H54 (cell line): ENCODE measurements around the gene MAVS.
"Not testable (repeated sequence)": the region's sequence is repeated elsewhere in the genome, so short reads cannot be mapped to it uniquely, and the experiment has no call there.

Experiments used
- DNase-seq: peaks from one replicate; pipeline ENCODE4 v3.0.0; 2011; ENCODE audit warnings: low spot score, mixed read lengths; ENCODE audit not compliant: insufficient read length
- FAIRE-seq: peaks from 3 replicates; lab custom pipeline; 2011; peaks lifted over from hg19 to GRCh38; lab: Jason Lieb, UNC
- POLR2A ChIP-seq: IDR thresholded peaks from 2 replicates; pipeline ENCODE4 v1.6.1; 2011; ENCODE audit warnings: low read depth, mild to moderate bottlenecking, low read length

MAVS gene

GRCh38 chr20:3874194-3874844 lies 27.7 kb downstream of the MAVS start:
- no peak for TF ChIP-seq POLR2A
- no peak for DNase-seq
- no peak for FAIRE-seq

GRCh38 chr20:3875378-3875974 lies 28.8 kb downstream of the MAVS start:
- no peak for TF ChIP-seq POLR2A
- FAIRE-seq (no peak), DNase-seq (no peak)

GRCh38 chr20:3876000-3876399 lies 29.4 kb downstream of the MAVS start:
- no peak for TF ChIP-seq POLR2A
- FAIRE-seq (no peak), DNase-seq (no peak)

DNA sequence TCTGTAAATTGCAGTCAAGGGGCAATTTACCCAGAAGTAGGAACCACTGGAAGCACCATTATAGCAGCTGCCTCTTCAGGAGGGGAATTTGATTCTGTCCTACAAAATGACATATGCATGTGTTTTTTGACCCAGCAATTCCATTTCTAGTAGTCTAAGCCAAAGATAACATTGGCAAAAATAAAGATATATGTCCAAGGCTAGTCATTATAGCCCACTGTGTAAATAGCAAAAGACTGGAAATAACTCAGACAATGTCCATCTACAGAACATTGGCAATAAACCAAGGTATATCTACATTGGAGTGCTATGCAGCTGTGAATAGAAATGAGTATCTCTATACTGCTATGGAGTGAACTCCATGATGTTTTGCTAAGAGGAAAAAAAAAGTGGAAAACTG lies 30.0 kb downstream of the MAVS start:
- TF ChIP-seq POLR2A, result no peak
- FAIRE-seq (no peak), DNase-seq (no peak)

DNA sequence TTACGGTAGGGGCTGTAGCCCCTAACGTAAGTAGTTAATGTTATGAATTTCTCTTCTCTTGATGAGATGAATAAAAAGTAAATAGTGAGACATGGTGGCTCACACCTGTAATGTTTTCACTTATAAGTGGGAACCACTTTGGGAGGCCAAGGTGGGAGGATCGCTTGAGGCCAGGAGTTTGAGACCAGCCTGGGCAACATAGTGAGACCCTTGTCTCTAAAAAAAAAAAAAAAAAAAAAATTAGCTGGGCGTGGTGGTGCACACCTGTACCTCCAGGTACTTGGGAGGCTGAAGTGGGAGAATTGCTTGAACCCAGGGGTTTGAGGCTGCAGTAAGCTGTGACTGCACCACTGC lies 32.3 kb downstream of the MAVS start:
- not testable (repeated sequence) for FAIRE-seq, DNase-seq

- FAIRE-seq, result no peak
- TF ChIP-seq POLR2A, result no peak
These were observed 39.1 kb downstream of the MAVS start for GRCh38 chr20:3885715-3886114.

GRCh38 chr20:3887876-3888620 lies 41.4 kb downstream of the MAVS start:
- no peak for DNase-seq
- FAIRE-seq, result no peak
- no peak for TF ChIP-seq POLR2A

More at GRCh38 chr20:3885715-3886114, 39.1 kb downstream of the MAVS start:
- DNase-seq, result no peak

DNA sequence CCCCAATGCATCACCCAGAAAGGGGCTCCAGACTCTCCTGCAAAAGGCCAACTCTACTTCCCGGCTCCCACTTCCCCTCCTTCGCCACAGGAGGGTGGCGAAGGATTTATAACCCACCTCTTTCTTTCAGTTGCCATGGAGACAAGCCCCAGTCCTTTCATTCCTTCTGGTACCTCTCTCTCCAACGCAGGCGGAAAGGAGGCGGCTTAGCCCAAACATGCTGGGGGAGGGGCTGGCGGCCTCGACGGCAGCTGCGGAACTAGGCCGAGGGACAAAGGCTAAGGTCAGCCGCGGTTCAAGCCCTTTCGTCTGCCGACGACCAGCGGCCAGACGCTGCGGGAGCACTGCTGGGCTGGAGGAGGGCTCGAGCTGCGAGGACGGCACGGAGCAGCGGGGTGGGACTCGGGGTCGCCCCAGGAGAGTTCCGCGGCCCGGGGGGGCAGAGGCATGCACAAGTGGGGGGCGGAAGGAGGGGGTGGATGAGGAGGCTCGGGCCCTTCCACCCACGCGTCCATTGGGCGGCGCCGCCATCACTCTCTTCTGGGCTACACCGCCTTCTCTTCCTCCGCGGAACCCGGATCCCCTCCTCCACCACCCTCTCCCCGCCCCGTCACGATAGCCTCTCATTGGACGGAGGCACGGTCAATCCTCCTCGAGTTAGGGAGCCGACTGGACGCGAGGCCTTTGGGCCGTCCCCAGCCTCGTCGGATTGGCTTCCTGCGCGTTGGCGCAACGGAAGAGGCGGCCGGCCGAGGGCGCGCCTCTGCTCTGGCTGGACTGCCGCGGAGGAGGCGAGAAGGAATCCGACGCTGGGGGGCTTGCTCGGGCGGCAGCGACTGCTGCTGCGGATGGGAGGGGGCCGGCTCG lies 42.2 kb downstream of the MAVS start, which contains the start of gene PANK2:
PANK2 (plus strand) TSS at position 766 of the 867 bp plus-strand sequence.
- no peak for FAIRE-seq
- peak; percentile 72 for TF ChIP-seq POLR2A
- DNase-seq, result peak; percentile 97

GRCh38 chr20:3889489-3890397 lies 43.1 kb downstream of the MAVS start:
- FAIRE-seq (no peak), DNase-seq (no peak)
- TF ChIP-seq POLR2A, result no peak

GRCh38 chr20:3890398-3890751 lies 43.7 kb downstream of the MAVS start:
- no peak for TF ChIP-seq POLR2A
- FAIRE-seq (no peak), DNase-seq (no peak)

DNA sequence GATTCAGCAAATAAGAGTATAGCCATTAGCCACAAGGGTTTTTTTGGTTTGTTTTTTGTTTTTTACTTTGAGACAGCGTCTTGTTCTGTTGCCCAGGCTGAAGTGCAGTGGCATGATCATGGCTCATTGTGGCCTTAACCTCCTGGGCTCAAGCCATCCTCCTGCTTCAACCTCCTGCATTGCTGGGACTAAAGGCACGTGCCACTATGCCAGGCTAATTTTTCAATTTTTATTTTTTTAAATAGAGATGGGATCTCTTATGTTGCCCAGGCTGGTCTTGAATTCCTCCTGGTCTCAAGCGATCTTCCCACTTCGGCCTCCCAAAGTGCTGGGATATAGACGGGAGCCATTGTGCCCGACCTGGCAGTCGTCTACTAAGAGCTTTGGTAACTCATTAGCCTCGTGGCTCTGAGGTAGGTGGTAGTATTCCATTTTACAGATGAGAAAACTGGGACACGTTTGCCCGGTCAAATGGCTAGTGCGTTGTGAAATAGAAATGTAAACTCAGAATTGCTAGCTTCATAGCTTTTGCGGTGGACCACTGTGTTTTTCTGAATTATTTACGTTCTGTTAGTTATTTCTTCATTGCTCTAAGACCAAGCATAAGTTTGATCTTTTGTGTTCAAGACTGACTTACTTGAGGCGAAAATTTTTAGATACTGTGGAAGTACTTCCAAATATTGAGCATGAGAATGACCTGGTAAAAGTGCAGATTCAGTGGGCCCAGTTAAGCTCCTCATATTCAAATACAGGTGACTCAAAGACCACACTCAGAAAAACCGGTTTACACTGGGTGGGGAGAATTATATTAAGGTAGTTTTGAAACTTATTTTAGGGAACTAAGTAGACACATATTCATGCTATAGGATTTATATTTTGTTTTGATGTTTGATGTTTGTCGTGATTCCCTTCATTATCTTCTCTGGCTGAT lies 44.6 kb downstream of the MAVS start:
- no peak for TF ChIP-seq POLR2A
- DNase-seq, result no peak
- no peak for FAIRE-seq

DNA sequence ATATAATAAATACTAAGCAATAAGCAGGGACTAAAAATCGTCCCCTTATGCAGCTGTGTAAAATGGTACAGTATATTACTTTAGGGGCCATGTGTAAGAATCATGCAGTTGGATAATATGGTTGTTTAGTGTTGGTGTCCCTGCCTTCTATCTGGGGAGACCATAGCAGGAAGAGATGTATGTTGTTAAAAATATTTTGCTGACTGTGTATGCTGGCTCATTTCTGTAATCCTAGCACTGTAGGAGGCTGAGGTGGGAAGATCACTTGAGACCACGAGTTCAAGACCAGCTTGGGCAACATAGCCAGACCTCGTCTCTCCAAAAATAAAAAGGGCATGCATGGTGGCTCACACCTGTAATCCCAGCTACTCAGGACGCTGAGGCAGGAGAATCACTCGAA lies 48.2 kb downstream of the MAVS start:
- TF ChIP-seq POLR2A, result no peak
- DNase-seq, result no peak
- no peak for FAIRE-seq

DNA sequence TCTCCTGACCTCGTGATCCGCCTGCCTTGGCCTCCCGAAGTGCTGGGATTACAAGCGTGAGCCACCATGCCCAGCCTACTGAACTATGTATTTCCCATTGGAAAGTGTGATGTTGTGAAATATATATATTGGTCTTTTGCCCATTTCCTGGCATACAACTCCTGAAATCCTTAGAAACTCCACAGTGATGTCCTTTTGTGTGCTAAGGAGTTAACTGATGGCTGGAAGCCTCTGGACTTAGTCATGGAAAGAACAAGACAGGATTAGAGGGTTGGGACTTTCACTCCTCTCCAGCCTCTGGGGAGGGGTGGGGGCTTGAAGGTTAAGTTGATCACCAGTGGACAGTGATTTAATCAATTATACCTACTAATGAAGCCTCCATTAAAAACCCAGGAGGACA lies 49.7 kb downstream of the MAVS start:
- no peak for TF ChIP-seq POLR2A
- FAIRE-seq, result no peak

More for the DNA sequence above, 49.7 kb downstream of the MAVS start:
- no peak for DNase-seq
